ENCODE data around the gene HSD17B11.

Gene HSD17B11

DNA sequence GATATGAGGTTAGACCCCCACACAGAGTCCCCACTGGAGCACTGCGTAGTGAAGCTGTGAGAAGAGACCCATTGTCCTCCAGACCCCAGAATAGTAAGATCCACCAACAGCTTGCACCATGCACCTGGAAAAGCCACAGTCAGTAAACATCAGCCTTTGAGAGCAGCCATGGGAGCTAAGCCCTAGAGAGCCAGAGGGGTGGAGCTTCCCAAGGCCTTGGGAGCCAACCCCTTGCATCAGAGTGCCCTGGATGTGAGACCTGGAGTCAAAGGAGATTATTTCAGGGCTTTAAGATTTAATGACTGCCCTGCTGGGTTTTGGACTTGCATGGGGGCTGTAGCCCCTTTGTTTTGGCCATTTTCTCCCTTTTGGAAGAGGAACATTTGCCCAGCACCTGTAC lies 104.0 kb downstream of the HSD17B11 start:
- no peaks in the 10 kb centered on the region for H3K4me1 Mint-ChIP-seq
- H3K36me3 Mint-ChIP-seq: peaks cover 4% of the 10 kb centered on the region
- H3K27ac Mint-ChIP-seq: no peak overlapping the region
- DNase-seq (ENCODE audit: low spot score in 2 of 2): no peak
- H3K9me3 Mint-ChIP-seq: peaks cover 16% of the 10 kb centered on the region
- no peaks in the 10 kb centered on the region for H3K27me3 Mint-ChIP-seq
- H3K4me3 Mint-ChIP-seq: no peak overlapping the region
- no peak for ATAC-seq (ENCODE audit: low read depth)

Measured in memory B cell (primary cell).